T-helper 2 cell treated with Interferon-gamma antibody and Interleukin-4, amounts not matched to agents 100 ng/mL and 5 ng/mL, for 36 hours (primary cell): ENCODE measurements around the gene RIMBP2. TPM values are rescaled to one million over a fixed set of nuclear protein-coding genes. Genes with fewer than 3 reads are reported as not detected.

Experiments
- intact Hi-C: fragments of 100-400 bp; cut with micrococcal nuclease; formaldehyde crosslinking; loops from one replicate; pipeline ENCODE4 v1.15.1; 2023
- total RNA-seq: library from RNA; stranded (reverse); gene quantifications from 2 replicates; pipeline ENCODE4 v1.2.3, GENCODE V29; 2022

The RIMBP2 gene
- total RNA-seq, 1 donor from 2014 or later, result not detected

DNA sequence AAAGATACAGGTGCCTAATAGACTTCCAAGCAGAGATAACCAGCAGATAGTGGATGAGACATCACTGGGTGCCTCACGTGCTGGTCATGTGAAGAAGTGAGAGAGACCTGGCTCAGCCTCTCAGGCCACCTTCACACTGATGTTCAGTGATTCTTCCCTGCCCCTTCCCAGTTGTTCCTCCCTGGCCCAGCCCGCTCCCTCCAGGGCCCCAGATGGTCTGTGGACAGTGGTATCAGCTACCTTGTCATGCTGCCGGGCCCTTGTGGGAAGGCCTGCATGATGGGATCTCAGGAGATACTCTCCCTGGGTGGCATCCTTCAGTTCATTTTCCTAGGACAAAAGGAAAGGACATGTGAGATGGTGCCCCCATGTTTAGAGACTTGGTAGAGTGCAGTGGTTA lies 198.5 kb downstream of the RIMBP2 start:
- intact Hi-C loops, result no loop called here

DNA sequence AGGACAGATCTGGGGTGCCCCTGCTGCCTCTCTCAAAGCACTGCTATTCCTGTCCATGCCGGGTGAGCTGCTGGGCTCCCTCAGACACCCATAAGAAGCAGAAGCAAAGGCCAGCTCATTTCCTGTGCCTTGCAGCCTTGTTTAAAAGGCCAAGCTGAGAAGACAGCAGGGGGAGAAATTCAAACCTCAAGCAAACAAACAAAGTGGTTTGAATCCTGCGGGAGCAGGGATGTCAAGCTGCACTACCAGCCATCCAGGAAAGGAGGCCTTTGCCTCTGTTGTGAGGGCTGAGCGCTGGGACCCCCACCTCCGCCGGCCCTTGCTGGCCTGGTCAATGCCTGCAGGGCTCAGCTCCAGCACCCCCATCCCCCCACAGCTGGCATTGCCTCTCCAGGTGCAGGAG lies 201.9 kb downstream of the RIMBP2 start:
- intact Hi-C loops, result no loop called here

DNA sequence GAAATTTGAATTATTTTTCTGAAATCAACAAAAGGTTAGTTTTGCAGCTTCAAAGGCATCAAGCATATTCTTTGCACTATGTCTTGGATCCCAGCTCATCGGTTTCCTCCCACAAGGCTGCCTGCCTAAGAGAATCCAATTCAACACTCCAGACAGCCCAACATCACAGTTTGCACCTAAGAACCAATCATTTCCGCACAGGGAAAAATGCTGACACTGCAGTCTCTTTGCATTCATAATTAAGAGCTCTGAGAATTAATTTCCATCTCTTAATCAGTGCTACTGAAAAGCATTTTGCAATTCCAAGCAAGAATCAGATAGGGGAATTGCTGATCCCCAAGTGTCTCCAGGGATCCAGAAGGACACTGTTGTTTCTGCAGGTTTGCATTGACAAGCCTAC lies 202.5 kb downstream of the RIMBP2 start:
- intact Hi-C loops, result no loop called here

DNA sequence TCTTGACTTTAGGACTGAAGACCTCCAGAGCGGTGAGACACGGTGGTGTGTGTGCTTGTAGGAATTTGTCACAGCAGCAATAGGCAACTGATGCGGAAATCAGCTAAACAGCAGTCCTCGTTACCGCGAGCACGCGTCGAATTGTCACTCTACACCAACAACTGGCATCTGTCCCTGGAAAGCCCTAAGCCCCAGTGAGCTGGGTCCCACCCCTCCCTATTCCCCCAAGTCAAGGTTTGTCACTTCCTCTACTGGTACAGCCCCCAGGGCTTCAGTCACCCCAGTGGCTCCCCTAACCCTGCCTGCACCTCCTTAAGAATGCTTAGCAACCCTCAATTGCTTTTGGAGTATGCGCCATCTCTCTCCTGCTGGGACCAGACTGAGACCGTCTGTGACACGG lies 204.8 kb downstream of the RIMBP2 start:
- intact Hi-C loops, result no loop called here

DNA sequence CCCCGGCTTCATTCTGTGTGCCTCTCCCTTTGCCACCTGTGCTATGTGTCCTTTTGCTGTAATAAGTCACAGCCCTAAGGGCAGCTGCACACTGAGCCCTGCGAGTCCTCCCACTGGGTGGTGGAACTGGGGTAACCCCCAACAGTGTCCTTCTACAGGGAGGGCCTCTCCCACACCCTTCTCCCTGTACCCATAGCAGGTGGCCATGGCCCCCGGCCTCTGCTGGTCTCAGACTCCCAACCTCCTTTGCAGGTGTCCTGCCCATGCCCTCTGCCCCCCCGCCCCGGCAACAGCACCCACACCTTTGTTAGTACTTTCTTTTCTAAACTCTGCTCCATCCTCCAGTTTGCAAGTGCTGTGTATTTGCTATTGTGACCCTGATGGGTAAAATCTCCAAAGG lies 206.6 kb downstream of the RIMBP2 start:
- intact Hi-C loops, result no loop called here

DNA sequence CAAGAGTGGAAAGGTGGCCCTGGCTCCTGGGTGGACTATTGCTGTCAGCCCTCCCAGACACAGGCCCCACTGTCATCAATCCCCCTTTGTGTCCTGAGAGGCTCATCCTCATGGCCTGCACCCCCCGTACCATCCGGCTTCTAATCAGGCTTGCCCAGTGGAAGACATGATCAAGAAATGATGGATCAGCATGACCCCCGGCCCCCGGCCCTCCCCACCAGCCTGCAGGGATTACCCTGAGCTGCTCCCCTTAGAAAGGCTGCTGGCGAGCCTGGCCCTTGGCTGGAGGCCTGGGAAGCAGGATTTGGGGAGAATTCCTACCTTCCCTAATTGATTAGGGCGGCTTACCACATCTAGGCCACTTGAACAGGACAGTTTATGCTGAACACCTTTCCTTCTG lies 207.3 kb downstream of the RIMBP2 start:
- intact Hi-C loops, result no loop called here

DNA sequence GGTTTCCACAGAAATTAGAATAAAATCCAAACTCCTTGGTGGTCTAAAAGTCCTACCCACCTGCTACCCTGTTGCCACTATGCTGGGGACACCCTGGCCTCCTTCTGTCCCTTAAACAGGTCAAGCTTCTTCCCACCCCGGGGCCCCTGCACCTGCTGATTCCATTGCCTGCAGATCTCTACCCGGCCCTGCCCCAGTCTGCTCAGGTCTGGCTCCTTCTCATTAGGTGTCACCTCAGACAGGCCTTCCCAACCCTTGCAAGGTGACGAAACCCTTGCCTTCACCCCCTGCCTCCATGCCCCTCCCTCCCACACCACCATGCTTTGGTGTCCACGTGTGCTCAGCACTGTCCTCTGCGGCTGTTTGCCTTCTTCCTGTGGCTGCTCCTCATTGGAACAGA lies 207.8 kb downstream of the RIMBP2 start:
- intact Hi-C loops, result no loop called here

DNA sequence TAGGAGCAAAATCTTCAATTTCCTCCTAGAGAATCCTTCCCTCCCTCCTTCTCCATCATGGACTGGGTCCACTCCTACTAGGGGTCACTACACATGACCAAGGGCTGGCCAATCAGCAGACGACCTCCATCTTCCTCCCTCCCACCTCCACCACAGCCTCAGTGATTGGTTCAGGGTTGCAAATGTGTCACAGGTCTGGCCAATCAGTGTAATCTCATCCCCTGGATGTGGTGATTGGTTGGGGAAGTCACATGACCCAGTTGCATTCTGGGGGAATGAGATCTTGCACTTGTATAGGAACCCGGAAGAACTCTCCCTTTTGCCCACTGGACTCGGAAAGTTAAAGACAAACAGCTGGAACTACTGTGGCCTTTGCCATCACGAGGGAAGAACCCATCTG lies 209.3 kb downstream of the RIMBP2 start:
- intact Hi-C loops, result no loop called here

DNA sequence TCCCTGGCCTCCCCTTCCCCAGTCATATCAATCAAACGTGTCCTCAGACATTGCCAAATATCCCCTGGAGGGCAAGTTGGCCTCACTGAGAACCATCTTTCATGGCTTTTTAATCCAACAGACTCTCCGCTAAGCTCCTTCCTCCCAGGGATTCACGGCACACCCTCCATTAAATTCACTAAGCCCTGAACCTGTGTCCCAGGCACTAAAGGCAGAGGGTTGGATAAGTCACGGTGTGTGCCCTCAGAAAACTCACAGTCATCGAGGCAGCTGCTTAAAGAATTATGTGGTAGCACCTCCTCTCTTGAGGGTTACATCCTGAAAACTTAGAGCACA lies 211.3 kb downstream of the RIMBP2 start:
- intact Hi-C loops, result no loop called here

DNA sequence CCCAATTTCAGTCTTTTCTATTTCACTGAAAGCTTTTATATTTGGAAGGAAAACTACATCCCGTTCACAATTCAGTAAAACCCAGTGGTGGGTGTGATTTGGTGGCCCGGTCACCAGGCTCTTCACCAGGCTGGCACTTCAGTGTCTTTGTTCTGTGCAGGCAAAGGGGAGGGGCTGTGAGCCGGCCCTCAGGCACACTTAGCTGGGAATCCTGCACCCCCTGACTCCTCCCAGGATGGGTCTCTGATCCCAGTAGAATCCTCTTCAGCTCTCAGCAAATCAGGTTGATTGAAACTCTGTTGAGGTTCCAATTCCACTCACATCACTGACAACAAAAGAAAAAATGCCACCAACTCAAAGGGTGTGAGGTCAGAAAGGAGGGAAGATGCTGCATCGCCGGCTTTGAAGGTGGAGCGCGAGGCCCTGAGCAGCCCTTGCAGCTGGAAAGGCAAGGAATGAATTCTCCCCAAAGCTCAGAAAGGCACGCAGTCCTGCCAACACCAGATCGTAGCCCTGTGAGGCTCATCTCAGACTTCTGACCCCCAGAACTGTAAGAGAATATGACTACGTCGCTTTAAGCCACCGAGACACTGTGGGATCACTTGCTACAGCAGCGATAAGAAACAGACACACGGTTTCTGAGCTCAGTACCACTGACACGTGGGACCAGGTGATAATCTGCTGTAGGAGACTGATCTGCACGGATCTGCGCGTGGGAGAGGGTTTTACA lies 211.8 kb downstream of the RIMBP2 start:
- intact Hi-C loops, result no loop called here

DNA sequence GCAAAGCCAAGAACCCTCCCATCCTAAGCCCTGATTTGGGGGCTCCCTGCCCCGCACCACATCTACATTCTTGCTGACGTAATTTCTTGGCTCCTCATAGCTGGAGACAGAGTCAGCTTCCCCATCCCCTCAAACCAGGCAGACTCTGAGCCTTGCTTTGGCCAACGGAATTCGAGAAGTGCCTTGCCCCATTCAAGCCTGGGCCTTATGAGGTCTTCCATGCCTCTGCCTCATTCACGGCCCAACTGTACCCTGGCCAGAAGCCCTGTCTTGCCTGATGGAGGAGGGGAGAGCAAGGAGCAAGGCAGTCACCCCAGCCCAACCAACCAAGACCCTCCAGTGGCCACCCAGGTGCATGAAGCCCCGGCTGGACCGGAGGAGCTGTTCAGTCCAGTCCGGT lies 214.3 kb downstream of the RIMBP2 start:
- intact Hi-C loops, result no loop called here

DNA sequence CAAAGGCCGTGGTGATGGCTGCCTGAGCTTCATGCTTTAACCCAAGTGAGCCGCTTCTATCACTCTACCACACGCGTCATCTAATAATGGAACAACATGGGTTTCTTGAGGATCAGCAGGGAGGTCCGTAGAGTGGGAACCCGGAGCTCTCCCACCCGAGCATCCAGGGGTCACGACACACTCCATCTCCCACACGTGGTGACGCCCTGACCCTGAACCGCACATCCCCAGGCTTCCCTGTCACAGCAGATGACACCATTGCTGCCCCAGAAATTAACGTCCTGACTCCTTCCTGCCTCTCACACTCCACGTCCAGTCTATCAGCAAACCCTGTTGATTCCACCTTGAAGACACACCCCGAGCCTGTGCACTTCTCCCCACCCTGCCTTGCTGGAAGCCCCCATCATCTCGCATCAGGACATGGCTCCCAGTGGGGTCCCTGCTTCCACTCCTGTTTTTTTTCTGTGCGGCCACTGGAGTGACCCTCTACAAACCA lies 215.2 kb downstream of the RIMBP2 start:
- intact Hi-C loops, result no loop called here

DNA sequence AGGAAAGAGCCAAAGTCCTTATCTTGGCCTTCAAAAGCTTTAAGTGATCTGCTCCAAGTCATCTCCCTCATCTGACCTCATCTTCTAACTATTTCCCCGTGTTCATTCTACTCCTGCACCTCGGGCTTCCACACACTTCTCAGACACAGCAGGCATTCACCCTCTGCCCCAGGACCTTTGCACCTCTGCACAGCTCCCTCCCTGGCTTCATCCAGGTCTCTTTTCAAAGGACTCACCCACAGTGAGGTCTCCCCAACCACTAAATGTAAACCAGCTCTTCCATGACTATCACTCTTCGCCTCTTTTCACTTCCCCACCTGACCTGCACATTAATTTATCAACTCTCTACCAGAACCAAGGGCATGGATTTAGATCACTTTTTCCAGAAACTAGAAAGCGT lies 216.6 kb downstream of the RIMBP2 start:
- intact Hi-C loops, result no loop called here

DNA sequence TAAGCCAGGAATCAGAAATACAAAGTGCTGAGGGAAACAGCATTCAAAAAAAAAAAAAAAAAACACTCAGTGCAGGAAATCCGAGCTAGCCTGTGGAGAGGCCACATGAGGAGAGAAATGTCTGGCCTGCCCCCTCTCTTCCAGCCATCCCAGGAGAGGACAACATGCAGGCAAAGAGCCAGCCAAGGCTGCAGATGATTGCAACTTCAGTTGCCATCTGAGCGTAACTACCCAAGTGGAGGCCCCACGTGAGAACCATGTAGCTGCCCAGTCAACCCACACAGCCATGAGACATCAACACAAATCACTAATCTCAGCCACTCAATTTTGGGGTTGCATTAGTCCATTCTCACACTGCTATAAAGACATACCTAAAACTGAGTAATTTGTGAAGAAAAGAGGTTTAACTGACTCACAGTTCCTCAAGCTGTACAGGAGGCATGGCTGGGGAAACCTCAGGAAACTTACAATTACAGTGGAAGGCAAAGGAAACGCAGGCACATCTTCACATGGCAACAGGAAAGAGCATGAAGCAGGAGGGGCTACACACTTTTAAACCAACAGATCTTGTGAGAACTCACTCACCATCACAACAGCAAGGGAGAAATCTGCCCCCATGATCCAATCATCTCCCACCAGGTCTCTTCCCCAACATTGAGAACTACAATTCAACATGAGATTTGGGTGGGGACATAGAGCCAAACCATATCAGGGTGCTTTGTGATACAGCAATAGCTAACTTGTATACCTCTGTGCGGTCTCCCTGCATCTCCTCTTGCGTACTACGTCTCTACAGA lies 217.3 kb downstream of the RIMBP2 start:
- intact Hi-C loops, result no loop called here

DNA sequence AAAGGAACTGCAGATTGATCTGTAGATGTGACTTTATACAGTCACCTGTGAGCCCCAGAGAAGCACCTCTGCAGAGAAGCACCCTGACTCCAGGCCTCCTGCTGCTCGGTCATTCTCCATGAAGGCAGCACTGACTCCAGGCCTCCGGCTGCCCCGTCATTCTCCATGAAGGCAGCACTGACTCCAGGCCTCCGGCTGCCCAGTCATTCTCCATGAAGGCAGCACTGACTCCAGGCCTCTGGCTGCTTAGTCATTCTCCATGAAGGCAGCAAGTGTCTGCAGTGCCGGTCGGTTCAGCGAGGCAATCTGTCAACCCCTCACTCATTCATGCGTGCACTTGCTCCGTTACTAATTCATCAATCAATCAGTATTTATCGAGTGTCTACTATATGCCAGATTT lies 218.1 kb downstream of the RIMBP2 start:
- intact Hi-C loops, result no loop called here

DNA sequence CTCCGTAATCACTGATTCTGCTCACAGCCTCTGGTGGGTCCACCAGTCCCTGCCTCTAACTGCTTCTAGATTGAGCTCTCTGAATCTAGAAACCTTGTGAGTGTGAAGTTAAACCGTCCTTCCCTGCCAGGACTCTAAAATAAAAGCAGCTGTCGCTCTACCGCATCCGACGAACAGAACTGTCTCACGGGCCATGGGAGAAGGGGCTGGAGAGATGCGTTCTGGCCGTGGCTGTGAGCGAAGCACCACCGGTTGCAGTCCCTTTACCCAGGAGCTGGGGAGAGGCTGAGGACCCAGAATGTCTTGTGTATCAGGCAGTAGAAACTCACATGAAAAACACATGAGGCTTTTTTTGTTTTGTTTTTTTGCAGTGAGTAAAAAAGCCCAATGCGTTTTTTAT lies 218.8 kb downstream of the RIMBP2 start:
- intact Hi-C loops, result no loop called here

DNA sequence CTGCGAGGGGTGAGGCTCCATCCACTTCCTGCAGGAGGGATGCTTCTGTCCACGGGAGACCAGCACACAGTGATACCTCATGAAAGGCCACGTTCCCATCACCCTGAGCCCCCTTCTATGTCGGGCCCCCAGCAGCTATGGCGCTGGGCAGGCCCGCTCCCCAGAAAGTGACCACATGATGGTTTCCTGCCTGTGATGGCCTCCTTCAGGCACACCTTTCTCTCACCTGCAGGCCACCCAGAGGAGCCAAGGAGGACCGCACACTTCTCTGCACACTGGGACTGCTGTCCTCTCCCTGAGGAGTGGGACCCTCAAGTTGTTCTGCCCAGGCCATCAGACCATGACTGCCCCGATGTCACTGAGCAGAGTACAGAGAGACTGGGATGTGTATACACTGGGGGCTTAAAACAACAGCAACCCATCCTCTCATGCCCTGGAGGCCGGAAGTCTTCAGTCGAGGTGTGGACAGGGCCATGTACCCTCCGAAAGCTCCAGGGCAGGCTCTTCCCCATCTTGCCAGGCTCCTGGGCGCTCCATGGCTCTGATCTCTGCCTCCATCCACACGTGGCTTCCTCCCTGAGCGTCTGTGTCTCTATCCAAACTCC lies 219.5 kb downstream of the RIMBP2 start:
- intact Hi-C loops, result no loop called here

DNA sequence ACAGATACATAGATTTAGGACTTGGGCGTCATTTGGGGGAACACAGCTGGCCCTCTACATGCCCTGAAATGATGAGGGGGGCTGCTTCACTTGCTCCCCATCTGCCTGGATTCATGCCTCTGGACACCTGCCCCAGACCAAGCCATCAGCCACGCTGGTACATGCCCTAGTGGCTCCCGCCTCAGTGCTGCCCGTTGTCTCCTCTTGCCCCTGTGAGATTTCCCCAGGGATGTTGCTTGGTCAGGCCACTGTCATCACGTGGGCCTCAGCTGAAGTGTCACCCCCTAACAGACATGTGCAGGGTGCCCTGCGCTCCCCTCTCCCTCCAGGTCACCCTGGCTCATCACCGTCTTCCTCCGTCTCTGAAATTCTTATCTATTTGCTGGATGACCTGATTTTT lies 220.9 kb downstream of the RIMBP2 start:
- intact Hi-C loops, result no loop called here

DNA sequence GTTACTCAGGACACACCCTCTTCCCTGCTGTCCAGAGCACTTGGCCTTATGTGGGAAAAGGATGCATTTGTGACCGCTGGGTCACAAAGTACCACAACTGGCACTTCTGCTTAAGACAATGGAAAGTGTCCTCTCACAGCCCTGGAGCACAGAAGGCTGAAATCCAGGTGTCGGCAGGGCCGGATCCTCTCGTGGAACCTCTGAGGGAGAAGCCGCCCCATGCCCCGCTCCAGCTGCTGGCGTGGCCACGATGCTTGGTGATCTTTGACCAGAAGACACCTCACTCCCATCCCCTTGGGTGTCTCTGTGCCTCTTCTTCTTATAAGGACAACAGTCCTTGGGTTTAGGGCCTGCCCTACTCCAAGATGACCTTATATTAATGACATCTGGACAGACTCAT lies 221.4 kb downstream of the RIMBP2 start:
- intact Hi-C loops, result no loop called here

DNA sequence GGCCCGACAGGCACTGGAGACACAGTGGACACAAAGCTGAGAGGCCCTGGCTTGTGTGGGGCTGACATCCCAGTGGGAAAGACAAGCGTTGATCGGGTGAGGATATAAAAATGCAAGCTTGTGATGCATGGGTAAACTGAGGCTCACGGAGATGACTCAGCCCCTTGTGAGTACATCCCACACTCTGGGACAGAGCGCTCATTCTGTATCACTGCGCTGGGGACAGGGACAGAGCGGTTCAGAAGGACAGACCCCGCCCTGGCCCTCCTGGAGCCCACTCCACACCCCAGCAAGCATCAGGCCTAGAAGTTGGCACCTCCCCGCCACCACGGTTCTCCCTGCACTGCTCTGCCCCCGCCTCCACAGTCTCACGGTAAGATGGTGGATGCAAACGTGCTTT lies 222.1 kb downstream of the RIMBP2 start:
- intact Hi-C loops, result no loop called here

DNA sequence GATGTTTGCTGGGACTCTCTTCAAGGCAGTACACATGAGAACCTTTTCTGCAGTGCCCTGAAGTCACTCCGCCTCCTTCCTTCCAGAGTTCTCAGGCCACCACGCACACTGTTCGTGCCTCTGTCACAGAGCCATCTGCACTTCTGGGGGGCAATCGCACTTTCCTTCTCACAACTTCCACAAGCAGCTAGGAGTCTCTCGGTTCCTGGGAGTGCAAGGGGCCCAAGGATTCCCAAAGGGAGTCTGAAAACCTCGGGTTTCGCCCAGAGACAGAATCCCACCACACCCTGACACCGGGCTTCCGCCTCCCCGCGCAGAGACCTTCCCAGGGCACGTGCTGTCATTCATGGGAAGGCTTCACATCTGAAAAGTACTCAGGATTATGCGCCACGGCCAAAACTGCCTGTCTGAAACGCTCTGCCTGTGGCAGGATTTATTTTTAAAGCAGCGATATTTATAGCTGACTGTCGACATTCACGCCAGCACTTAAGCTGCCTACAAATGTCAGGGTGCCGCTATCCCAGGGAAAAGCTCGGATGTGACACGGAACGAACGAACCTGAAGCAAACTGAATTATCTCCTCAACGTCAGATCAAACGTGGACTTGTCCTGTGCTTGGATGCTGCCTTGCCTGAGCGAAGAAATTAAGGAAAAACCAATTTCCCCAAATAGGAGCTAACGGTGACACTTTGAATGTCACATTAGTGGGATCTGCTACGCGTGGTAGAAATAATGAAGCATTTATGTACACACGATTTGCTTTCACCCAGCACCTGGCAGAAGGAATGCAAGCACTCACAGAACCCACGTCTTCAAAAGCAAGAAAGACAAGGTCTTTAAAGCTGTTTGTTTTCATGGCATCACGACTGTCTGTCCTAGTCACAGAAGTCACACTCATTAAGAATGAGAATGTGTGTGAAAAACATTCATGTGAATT lies 224.4 kb downstream of the RIMBP2 start:
- intact Hi-C loops, result no loop called here
